ENCODE results near the gene TNFSF15.

Gene TNFSF15

GRCh38 chr9:114787214-114787613 lies 18.6 kb downstream of the TNFSF15 start:
- no peak for DNase-seq

GRCh38 chr9:114785866-114786650 lies 19.8 kb downstream of the TNFSF15 start:
- no peak for DNase-seq

GRCh38 chr9:114784721-114785279 lies 21.0 kb downstream of the TNFSF15 start:
- no peak for DNase-seq

- no peak for DNase-seq
These were observed 23.3 kb downstream of the TNFSF15 start for GRCh38 chr9:114782586-114782985.

GRCh38 chr9:114779352-114779845 lies 26.4 kb downstream of the TNFSF15 start:
- no peak for DNase-seq

- DNase-seq = peak in 5 of 6 experiments; percentile 8 to 45 (median 19)
These were observed 27.8 kb downstream of the TNFSF15 start for GRCh38 chr9:114777821-114778609.

GRCh38 chr9:114776683-114777399 lies 29.0 kb downstream of the TNFSF15 start:
- no peak for DNase-seq

GRCh38 chr9:114775981-114776380 lies 29.9 kb downstream of the TNFSF15 start:
- no peak for DNase-seq

- DNase-seq = no peak
These were observed 30.7 kb downstream of the TNFSF15 start for GRCh38 chr9:114775121-114775520.

GRCh38 chr9:114774524-114774923 lies 31.3 kb downstream of the TNFSF15 start:
- DNase-seq = no peak

- no peak for DNase-seq
These were observed 34.0 kb downstream of the TNFSF15 start for GRCh38 chr9:114771889-114772288.

GRCh38 chr9:114770991-114771390 lies 34.8 kb downstream of the TNFSF15 start:
- DNase-seq = no peak

- no peak for DNase-seq
These were observed 36.2 kb downstream of the TNFSF15 start for GRCh38 chr9:114769624-114770023.

- DNase-seq = no peak
These were observed 42.6 kb downstream of the TNFSF15 start for GRCh38 chr9:114763220-114763619.

- no peak for DNase-seq
These were observed 44.3 kb downstream of the TNFSF15 start for GRCh38 chr9:114761523-114761922.

GRCh38 chr9:114759512-114760341 lies 46.1 kb downstream of the TNFSF15 start:
- no peak for DNase-seq

GRCh38 chr9:114757984-114758383 lies 47.9 kb downstream of the TNFSF15 start:
- no peak for DNase-seq

GRCh38 chr9:114757395-114757794 lies 48.4 kb downstream of the TNFSF15 start:
- no peak for DNase-seq

- DNase-seq = no peak
These were observed 48.9 kb downstream of the TNFSF15 start for GRCh38 chr9:114756920-114757319.

GRCh38 chr9:114754581-114754980 lies 51.3 kb downstream of the TNFSF15 start:
- no peak for DNase-seq

GRCh38 chr9:114746591-114747346 lies 59.1 kb downstream of the TNFSF15 start:
- DNase-seq = no peak
